Vagina (tissue), 2 donors: ENCODE data around the gene RINL. TPM values are rescaled to one million over a fixed set of nuclear protein-coding genes. Genes with fewer than 3 reads are reported as not detected.
A peak's percentile ranks its signal among the peaks of the same experiment; 100 is the strongest.

Source experiments
- DNase-seq, 2 donors: peaks; one replicate each; pipeline ENCODE4 v3.0.0-alpha.2; 2017; ENCODE audit errors: extremely low spot score in 2 of 2
- H3K27ac ChIP-seq: fragments of 200-600 bp; sonication (generic); one replicate; pipeline ENCODE4 v1.5.1; 2019
- H3K27me3 ChIP-seq: fragments of 200-600 bp; sonication (generic); one replicate; pipeline ENCODE4 v1.5.1; 2019
- H3K36me3 ChIP-seq, 2 donors: fragments of 200-600 bp; sonication (generic); one replicate each; pipeline ENCODE4 v1.5.1; 2017 to 2019
- H3K4me1 ChIP-seq: fragments of 200-600 bp; sonication (generic); one replicate; pipeline ENCODE4 v1.5.1; 2019
- H3K4me3 ChIP-seq, 2 donors: fragments of 200-600 bp; sonication (generic); 1 replicate in 1 of 2; 2 replicates in 1 of 2; pipeline ENCODE4 v1.5.1; 2016 to 2019
- H3K9me3 ChIP-seq: fragments of 200-600 bp; sonication (generic); one replicate; pipeline ENCODE4 v1.5.1; 2019
- CTCF ChIP-seq, 3 experiments: fragments of 450-650 bp in 2 of 3; fragments of 200-600 bp in 1 of 3; sonication (generic) in 1 of 3; IDR thresholded peaks; one replicate each; pipeline ENCODE4 v1.5.1; 2017 to 2019; ENCODE audit warnings: antibody characterized with exemption in 3 of 3, mild to moderate bottlenecking in 2 of 3, moderate library complexity in 2 of 3
- POLR2A ChIP-seq, 2 donors: fragments of 450-650 bp; IDR thresholded peaks; one replicate each; pipeline ENCODE4 v1.6.1; 2017; ENCODE audit warnings: antibody characterized with exemption in 2 of 2, mild to moderate bottlenecking in 2 of 2, moderate library complexity in 2 of 2
- POLR2AphosphoS5 ChIP-seq, 2 donors: sonication (generic); formaldehyde crosslinking; IDR thresholded peaks; one replicate each; pipeline ENCODE4 v1.9.0; 2017; ENCODE audit warnings: antibody characterized with exemption in 2 of 2, mild to moderate bottlenecking in 2 of 2, low read depth in 1 of 2; ENCODE audit not compliant: insufficient read depth in 1 of 2
- intact Hi-C: fragments of 100-400 bp; cut with DNase I; formaldehyde crosslinking; loops from one replicate; pipeline ENCODE4 v1.15.1; 2023
- total RNA-seq: library from RNA; depleted of rRNA; stranded (reverse); fragments of >200 nt; gene quantifications from one replicate; pipeline ENCODE4 v1.2.3, GENCODE V29; 2016

The RINL gene
- total RNA-seq, 1 donor from 2014 or later: 7.4 TPM

- intact Hi-C loops: no loop called here
- DNase-seq: peak; percentile 100
- no peak for TF ChIP-seq CTCF (IDR thresholded peaks at IDR 0.05)
- TF ChIP-seq POLR2AphosphoS5 (IDR thresholded peaks at IDR 0.05; ENCODE audit: insufficient read depth in 1 of 2, low read depth in 1 of 2): peak; percentile 95 to 98
- peak in 1 of 2 donors; percentile 67 for TF ChIP-seq POLR2A (IDR thresholded peaks at IDR 0.05)
- Histone ChIP-seq H3K27me3 (no peaks in the 10 kb centered on the region), H3K4me1 (peaks cover 35% of the 10 kb centered on the region), H3K36me3 (no peaks in the 10 kb centered on the region), H3K27ac (peak within 1 kb of the TSS; percentile 93), H3K9me3 (no peaks in the 10 kb centered on the region), H3K4me3 (peak within 1 kb of the TSS; percentile 66 to 96)
These were observed 21.5 kb upstream of the RINL start, which contains the start of the genes NFKBIB and SIRT2 for GRCh38 chr19:38899447-38900201. NFKBIB (plus strand) TSS chr19:38899969; CDS start chr19:38900033, 64 bp downstream. SIRT2 (minus strand) TSS chr19:38899618; CDS start chr19:38899521, 97 bp downstream.

GRCh38 chr19:38898788-38899446 lies 20.8 kb upstream of the RINL start:
- TF ChIP-seq CTCF (IDR thresholded peaks at IDR 0.05) (no peak), POLR2AphosphoS5 (IDR thresholded peaks at IDR 0.05; ENCODE audit: insufficient read depth in 1 of 2, low read depth in 1 of 2) (no peak), POLR2A (IDR thresholded peaks at IDR 0.05) (no peak)
- Histone ChIP-seq H3K4me1 (peaks cover 35% of the 10 kb centered on the region), H3K4me3 (peak overlapping the region; percentile 66 to 96), H3K27me3 (no peaks in the 10 kb centered on the region), H3K9me3 (no peaks in the 10 kb centered on the region), H3K36me3 (no peaks in the 10 kb centered on the region), H3K27ac (peak overlapping the region; percentile 93)
- intact Hi-C loops: no loop called here
- DNase-seq: no peak

- Histone ChIP-seq H3K27me3 (no peaks in the 10 kb centered on the region), H3K4me3 (no peak overlapping the region), H3K9me3 (no peaks in the 10 kb centered on the region), H3K36me3 (peaks cover 0 to 9% of the 10 kb centered on the region in 2 donors), H3K4me1 (peaks cover 19% of the 10 kb centered on the region), H3K27ac (no peak overlapping the region)
- TF ChIP-seq POLR2AphosphoS5 (IDR thresholded peaks at IDR 0.05; ENCODE audit: insufficient read depth in 1 of 2, low read depth in 1 of 2): no peak
- no peak for TF ChIP-seq CTCF (IDR thresholded peaks at IDR 0.05)
- no peak for TF ChIP-seq POLR2A (IDR thresholded peaks at IDR 0.05)
- DNase-seq: no peak
- intact Hi-C loops: no loop called here
These were observed 16.9 kb upstream of the RINL start for GRCh38 chr19:38894968-38895367.

GRCh38 chr19:38893341-38893771 lies 15.3 kb upstream of the RINL start:
- no peak for TF ChIP-seq POLR2A (IDR thresholded peaks at IDR 0.05)
- no peak for TF ChIP-seq POLR2AphosphoS5 (IDR thresholded peaks at IDR 0.05; ENCODE audit: insufficient read depth in 1 of 2, low read depth in 1 of 2)
- TF ChIP-seq CTCF (IDR thresholded peaks at IDR 0.05): no peak
- H3K9me3 ChIP-seq: no peaks in the 10 kb centered on the region
- intact Hi-C loops: no loop called here
- no peak overlapping the region for H3K27ac ChIP-seq
- no peaks in the 10 kb centered on the region for H3K27me3 ChIP-seq
- peaks cover 0 to 26% of the 10 kb centered on the region in 2 donors for H3K36me3 ChIP-seq
- peaks cover 14% of the 10 kb centered on the region for H3K4me1 ChIP-seq
- no peak for DNase-seq
- H3K4me3 ChIP-seq: no peak overlapping the region
